Right cardiac atrium (tissue), 5 donors: ENCODE results near the gene CEP95. TPM values are rescaled to one million over a fixed set of nuclear protein-coding genes. Genes with fewer than 3 reads are reported as not detected.
A peak's percentile ranks its signal among the peaks of the same experiment; 100 is the strongest.

Experiments
- ATAC-seq, 2 donors: fragments of 200-7000 bp; cut with Tn5 transposase; one replicate each; pipeline versions ENCODE4 v1.8.0 to v1.9.1; 2020; ENCODE audit warnings: moderate library complexity in 2 of 2, mild to moderate bottlenecking in 1 of 2
- DNase-seq, 3 donors: peaks; one replicate each; pipeline ENCODE4 v3.0.0-alpha.2; 2020
- H3K27ac ChIP-seq: one replicate; pipeline ENCODE4 v1.5.1; 2013; ENCODE audit warnings: mild to moderate bottlenecking, low read length, control low read depth, moderate library complexity
- H3K27me3 ChIP-seq: one replicate; pipeline ENCODE4 v1.6.1; 2013; ENCODE audit not compliant: control insufficient read depth, insufficient read depth
- H3K4me1 ChIP-seq: one replicate; pipeline ENCODE4 v1.6.1; 2013; ENCODE audit warnings: low read length; ENCODE audit not compliant: control insufficient read depth, insufficient read depth
- H3K4me3 ChIP-seq: one replicate; pipeline ENCODE4 v1.5.1; 2013; ENCODE audit warnings: low read length, control low read depth
- H3K9me3 ChIP-seq: one replicate; pipeline ENCODE4 v1.6.1; 2013; ENCODE audit warnings: low read length; ENCODE audit not compliant: control insufficient read depth
- WGBS: extraction: QIAGEN DNeasy Blood & Tissue Kit; methylation state at CpG from one replicate; pipeline ENCODE4 v1.1.7; 2013; 5-methylcytosine and 5-hydroxymethylcytosine counted together
- intact Hi-C, 4 donors: fragments of 100-400 bp; cut with DNase I; formaldehyde crosslinking; loops; one replicate each; pipeline versions ENCODE4 v1.11.0 to v1.14.0; 2022 to 2023
- polyA plus RNA-seq: library from polyadenylated mRNA; stranded (reverse); fragments of 200-250 nt; gene quantifications from one replicate; pipeline ENCODE4 v1.2.3, GENCODE V29; 2013
- total RNA-seq, 4 donors: library from RNA; stranded (reverse); fragmentation: NEBNext Ultra II Directional; extraction: Animal tissue kit (Norgen Biotek cat#: 25700); gene quantifications; one replicate each; pipeline ENCODE4 v1.2.1, GENCODE V29; 2021
- donor health status: healthy with polysubstance abuse.
- donor health status: DM: no; HTN: yes; CAD: no.
- donor health status: DM: no; HTN: no; CAD: no.
- donor health status: DM: no; HTN: yes; CAD: no; lungs with severe emphysema.
- donor health status: DM: yes; HTN: yes; CAD: no.

CEP95 gene
- total and polyA plus RNA-seq, 5 donors = 15.6 to 23.3 (median 18.7) TPM

- Histone ChIP-seq H3K27me3 (no peaks in the 10 kb centered on the region), H3K4me3 (no peak overlapping the region), H3K9me3 (no peaks in the 10 kb centered on the region), H3K27ac (no peak overlapping the region), H3K4me1 (no peaks in the 10 kb centered on the region)
- intact Hi-C loops = no loop called here
- 93% methylated on average over 6 of the region's 6 CpGs for WGBS
- DNase-seq (no peak), ATAC-seq (no peak)
Observed at GRCh38 chr17:64520359-64520758, 13.6 kb downstream of the CEP95 start.

GRCh38 chr17:64527914-64528313, 21.1 kb downstream of the CEP95 start:
- 81% methylated on average over 2 of the region's 2 CpGs for WGBS
- H3K27ac ChIP-seq = no peak overlapping the region
- ATAC-seq = no peak

GRCh38 chr17:64529221-64529620, 22.4 kb downstream of the CEP95 start:
- no peak overlapping the region for H3K27ac ChIP-seq
- ATAC-seq (no peak), DNase-seq (no peak)
- 89% methylated on average over 5 of the region's 5 CpGs for WGBS
- H3K4me1 ChIP-seq = no peaks in the 10 kb centered on the region
- intact Hi-C loops = no loop called here
- H3K9me3 ChIP-seq = no peaks in the 10 kb centered on the region
- H3K4me3 ChIP-seq = no peak overlapping the region
- no peaks in the 10 kb centered on the region for H3K27me3 ChIP-seq

More at GRCh38 chr17:64527914-64528313, 21.1 kb downstream of the CEP95 start:
- intact Hi-C loops = no loop called here
- no peak for DNase-seq
- H3K4me3 ChIP-seq = no peak overlapping the region
- no peaks in the 10 kb centered on the region for H3K4me1 ChIP-seq
- no peaks in the 10 kb centered on the region for H3K9me3 ChIP-seq
- H3K27me3 ChIP-seq = no peaks in the 10 kb centered on the region

- H3K4me3 ChIP-seq = no peak overlapping the region
- intact Hi-C loops = no loop called here
- DNase-seq = no peak
- WGBS = 75% methylated on average over 5 of the region's 5 CpGs
- H3K9me3 ChIP-seq = no peaks in the 10 kb centered on the region
- no peak for ATAC-seq
- no peak overlapping the region for H3K27ac ChIP-seq
- H3K4me1 ChIP-seq = no peaks in the 10 kb centered on the region
- no peaks in the 10 kb centered on the region for H3K27me3 ChIP-seq
Observed at GRCh38 chr17:64531955-64532371, 25.2 kb downstream of the CEP95 start.

- 84% methylated on average over 5 of the region's 5 CpGs for WGBS
- no peak for ATAC-seq
- no peak overlapping the region for H3K27ac ChIP-seq
- H3K4me3 ChIP-seq = no peak overlapping the region
- H3K27me3 ChIP-seq = no peaks in the 10 kb centered on the region
- intact Hi-C loops = no loop called here
- no peak for DNase-seq
- no peaks in the 10 kb centered on the region for H3K9me3 ChIP-seq
- no peaks in the 10 kb centered on the region for H3K4me1 ChIP-seq
Observed at GRCh38 chr17:64532409-64532808, 25.6 kb downstream of the CEP95 start.

- intact Hi-C loops = no loop called here
- 60% methylated on average over 2 of the region's 2 CpGs for WGBS
- DNase-seq = no peak
- Histone ChIP-seq H3K4me1 (no peaks in the 10 kb centered on the region), H3K4me3 (no peak overlapping the region), H3K27ac (no peak overlapping the region), H3K27me3 (no peaks in the 10 kb centered on the region), H3K9me3 (no peaks in the 10 kb centered on the region)
- ATAC-seq = no peak
Observed at GRCh38 chr17:64533784-64534183, 27.0 kb downstream of the CEP95 start.

- Histone ChIP-seq H3K9me3 (no peaks in the 10 kb centered on the region), H3K4me3 (no peak overlapping the region), H3K4me1 (no peaks in the 10 kb centered on the region), H3K27me3 (no peaks in the 10 kb centered on the region), H3K27ac (no peak overlapping the region)
- 73% methylated on average over 3 of the region's 3 CpGs for WGBS
- ATAC-seq (no peak), DNase-seq (no peak)
- intact Hi-C loops = no loop called here
Observed at GRCh38 chr17:64534187-64534586, 27.4 kb downstream of the CEP95 start.

GRCh38 chr17:64535357-64535756, 28.6 kb downstream of the CEP95 start:
- ATAC-seq = no peak
- intact Hi-C loops = no loop called here
- Histone ChIP-seq H3K27ac (no peak overlapping the region), H3K27me3 (no peaks in the 10 kb centered on the region), H3K4me3 (no peak overlapping the region), H3K4me1 (no peaks in the 10 kb centered on the region), H3K9me3 (no peaks in the 10 kb centered on the region)
- 70% methylated on average over 6 of the region's 6 CpGs for WGBS
- DNase-seq = no peak

- Histone ChIP-seq H3K4me1 (no peaks in the 10 kb centered on the region), H3K4me3 (no peak overlapping the region), H3K27me3 (no peaks in the 10 kb centered on the region), H3K27ac (no peak overlapping the region), H3K9me3 (no peaks in the 10 kb centered on the region)
- intact Hi-C loops = no loop called here
- DNase-seq = no peak
- ATAC-seq = no peak
- 83% methylated on average over 2 of the region's 2 CpGs for WGBS
Observed at GRCh38 chr17:64536913-64537312, 30.1 kb downstream of the CEP95 start.

- ATAC-seq = no peak
- intact Hi-C loops = no loop called here
- Histone ChIP-seq H3K9me3 (no peaks in the 10 kb centered on the region), H3K4me1 (no peaks in the 10 kb centered on the region), H3K27me3 (no peaks in the 10 kb centered on the region), H3K4me3 (no peak overlapping the region), H3K27ac (no peak overlapping the region)
- no peak for DNase-seq
- 52% methylated on average over 5 of the region's 5 CpGs for WGBS
Observed at GRCh38 chr17:64537488-64537887, 30.7 kb downstream of the CEP95 start.

GRCh38 chr17:64538508-64539130, 31.8 kb downstream of the CEP95 start:
- no peak overlapping the region for H3K4me3 ChIP-seq
- H3K9me3 ChIP-seq = no peaks in the 10 kb centered on the region
- ATAC-seq (peak; percentile 36 to 42), DNase-seq (no peak)
- intact Hi-C loops = no loop called here
- WGBS = 76% methylated on average over 7 of the region's 7 CpGs
- no peak overlapping the region for H3K27ac ChIP-seq
- no peaks in the 10 kb centered on the region for H3K27me3 ChIP-seq
- no peaks in the 10 kb centered on the region for H3K4me1 ChIP-seq
